HG02981 (cell line): ENCODE results near the gene KRT83.

Source experiments
- ATAC-seq: cut with Tn5 transposase; IDR thresholded peaks from one replicate; pipeline ENCODE4 v1.9.1; 2021; ENCODE audit warnings: mild to moderate bottlenecking, moderate library complexity; ENCODE audit not compliant: unreplicated experiment

The KRT83 gene

GRCh38 chr12:52320784-52321400, at the start of gene KRT83:
KRT83 (minus strand) TSS chr12:52321398; CDS start chr12:52321335, 63 bp downstream.
- no peak for ATAC-seq

- ATAC-seq, result no peak
These were observed 48.6 kb upstream of the KRT83 start for GRCh38 chr12:52369809-52370208.

- ATAC-seq, result no peak
These were observed 48.0 kb upstream of the KRT83 start for GRCh38 chr12:52369211-52369610.

DNA sequence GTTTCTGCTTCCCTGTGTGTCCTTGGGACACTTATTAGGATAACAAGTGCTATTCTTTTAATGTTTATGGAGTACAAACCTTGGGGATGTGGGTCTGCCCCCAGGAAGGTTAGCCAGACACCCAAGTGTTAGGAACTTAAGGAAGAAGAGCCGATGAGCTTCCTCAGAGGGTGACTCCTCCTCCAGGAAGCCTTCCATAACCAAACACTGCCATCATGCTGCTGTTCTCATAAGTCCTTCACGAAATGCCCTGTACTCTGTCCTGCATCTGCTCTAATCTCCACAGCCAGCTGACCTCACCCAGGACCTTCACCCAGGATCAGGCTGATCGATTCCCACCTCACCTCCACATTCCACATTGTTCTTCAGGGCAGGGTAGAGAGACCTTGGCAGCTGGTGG, 47.3 kb upstream of the KRT83 start:
- no peak for ATAC-seq

GRCh38 chr12:52367876-52368275, 46.7 kb upstream of the KRT83 start:
- no peak for ATAC-seq

DNA sequence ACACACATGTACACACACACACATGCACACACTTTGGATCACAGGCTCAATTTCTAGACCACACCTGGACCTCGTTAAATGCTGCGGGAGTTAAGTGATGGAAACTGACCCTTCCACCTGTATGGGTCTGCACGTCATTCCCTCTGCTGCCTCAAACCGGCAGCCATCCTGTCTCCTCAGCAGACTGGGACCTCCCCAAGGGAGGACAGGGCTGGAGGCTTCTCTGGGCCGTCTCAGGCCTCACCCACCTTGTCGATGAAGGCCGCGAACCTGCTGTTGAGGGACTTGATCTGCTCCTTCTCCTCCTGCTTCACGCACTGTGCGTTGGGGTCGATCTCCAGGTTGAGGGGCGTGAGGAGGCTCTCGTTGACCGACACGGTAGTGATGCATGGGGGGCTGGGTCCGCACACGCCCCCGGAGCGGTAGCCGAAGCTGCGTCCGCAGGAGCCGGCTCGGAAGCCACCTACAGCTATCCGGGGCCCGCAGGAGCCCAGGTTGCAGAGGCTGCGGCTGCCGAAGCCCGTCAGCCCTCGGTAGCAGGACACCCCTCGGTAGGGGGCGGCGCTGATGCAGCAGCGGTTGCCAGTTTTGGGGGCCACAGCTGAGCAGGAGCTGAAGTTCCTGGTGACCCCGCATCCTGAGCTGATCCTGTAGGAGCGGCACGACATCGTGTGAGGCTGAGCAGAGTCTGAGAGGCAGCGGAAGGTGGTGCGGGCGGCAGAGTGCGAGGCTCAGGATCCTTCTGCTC, 45.7 kb upstream of the KRT83 start, which contains the start of gene KRT85:
Gene KRT85 (minus strand): TSS at position 744 of the 748 bp plus-strand sequence. CDS start 76 bp downstream, at position 668.
- ATAC-seq, result no peak

DNA sequence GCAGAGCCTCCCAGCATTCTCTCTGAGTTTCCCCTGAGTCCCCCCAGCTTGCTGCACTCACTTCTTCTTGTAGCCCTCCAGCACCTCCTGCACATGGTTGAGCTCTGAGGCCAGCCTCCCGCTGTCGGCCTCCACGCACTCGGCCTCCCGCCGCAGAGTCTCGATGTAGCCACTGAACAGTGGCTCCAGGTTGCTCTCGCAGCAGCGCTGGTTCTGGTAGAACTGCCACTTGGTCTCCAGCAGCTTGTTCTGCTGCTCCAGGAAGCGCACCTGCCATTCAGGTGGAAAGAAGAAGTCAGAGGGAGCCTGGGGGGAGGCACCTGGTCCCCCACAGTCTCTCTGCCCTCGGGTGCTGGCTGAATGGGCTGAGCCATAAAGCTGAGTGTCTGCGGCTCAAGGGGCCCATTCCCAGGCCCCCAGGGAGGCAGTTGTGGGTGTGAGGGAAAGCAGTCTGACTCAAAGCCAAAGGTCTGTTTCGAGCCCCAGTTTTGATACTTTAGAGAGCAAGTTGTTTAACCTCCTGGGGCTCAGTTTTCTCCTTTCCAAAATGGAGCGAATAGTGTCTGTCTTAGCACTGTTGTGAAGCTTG, 43.8 kb upstream of the KRT83 start:
- no peak for ATAC-seq

GRCh38 chr12:52364061-52364460, 42.9 kb upstream of the KRT83 start:
- ATAC-seq, result no peak

DNA sequence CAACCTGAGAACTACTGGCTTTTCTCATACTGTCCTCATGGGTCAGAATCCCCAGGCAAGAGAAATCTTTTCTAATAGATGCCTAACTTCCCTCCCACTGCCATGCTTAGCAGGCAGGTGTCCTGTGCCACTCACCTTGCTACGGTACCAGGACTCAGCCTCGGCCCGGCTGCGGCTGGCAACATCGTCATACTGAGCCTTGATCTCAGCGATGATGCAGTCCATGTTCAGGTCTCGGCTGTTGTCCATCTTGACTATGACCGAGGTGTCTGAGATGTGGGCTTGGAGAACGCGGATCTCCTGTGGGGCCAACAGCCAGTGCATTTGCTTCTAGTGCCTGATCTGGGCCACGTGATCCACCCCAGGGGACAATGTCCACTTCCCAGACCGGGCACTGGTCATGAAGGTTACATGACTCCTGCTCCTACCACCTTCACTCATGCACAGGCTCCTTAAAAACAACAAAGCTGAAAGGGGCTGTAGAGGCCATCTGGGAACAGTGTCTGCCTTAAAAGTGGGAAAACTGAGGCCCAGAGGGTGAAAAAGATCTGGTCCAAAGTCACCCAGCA, 42.0 kb upstream of the KRT83 start:
- ATAC-seq, result no peak

- ATAC-seq, result no peak
These were observed 41.0 kb upstream of the KRT83 start for GRCh38 chr12:52362118-52362726.

GRCh38 chr12:52361553-52361952, 40.4 kb upstream of the KRT83 start:
- ATAC-seq, result no peak

- no peak for ATAC-seq
These were observed 39.6 kb upstream of the KRT83 start for GRCh38 chr12:52360663-52361271.

DNA sequence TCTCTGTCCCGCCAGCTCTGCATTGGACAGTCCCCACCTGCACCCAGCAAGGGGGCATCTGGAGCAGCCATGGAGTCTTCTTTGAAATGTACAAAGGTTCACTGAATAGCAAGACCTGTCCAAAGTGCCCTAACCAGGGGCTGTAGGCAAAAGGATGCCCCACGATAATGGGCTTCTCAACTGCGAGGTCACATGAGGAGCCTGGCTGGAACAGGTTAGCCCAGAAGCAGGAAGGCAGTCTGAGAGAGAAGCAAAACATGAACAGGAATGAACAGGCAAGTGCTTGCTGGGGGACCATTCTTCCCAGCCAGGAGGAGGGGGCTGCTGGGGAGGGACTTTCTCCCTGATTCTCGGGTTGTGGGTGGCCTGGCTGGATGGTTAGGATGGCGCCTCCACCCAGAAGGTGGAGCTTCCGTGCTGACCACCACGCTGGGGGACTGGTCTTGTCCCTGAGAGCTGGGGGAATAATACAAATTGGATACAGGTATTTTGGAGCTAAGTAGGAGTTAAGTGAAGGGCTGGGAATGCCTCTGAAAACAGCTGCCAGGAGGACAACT, 39.0 kb upstream of the KRT83 start:
- ATAC-seq, result no peak

- ATAC-seq, result no peak
These were observed 38.4 kb upstream of the KRT83 start for GRCh38 chr12:52359621-52360061.

- ATAC-seq, result peak; percentile 96
These were observed 37.6 kb upstream of the KRT83 start for GRCh38 chr12:52358575-52359350.

DNA sequence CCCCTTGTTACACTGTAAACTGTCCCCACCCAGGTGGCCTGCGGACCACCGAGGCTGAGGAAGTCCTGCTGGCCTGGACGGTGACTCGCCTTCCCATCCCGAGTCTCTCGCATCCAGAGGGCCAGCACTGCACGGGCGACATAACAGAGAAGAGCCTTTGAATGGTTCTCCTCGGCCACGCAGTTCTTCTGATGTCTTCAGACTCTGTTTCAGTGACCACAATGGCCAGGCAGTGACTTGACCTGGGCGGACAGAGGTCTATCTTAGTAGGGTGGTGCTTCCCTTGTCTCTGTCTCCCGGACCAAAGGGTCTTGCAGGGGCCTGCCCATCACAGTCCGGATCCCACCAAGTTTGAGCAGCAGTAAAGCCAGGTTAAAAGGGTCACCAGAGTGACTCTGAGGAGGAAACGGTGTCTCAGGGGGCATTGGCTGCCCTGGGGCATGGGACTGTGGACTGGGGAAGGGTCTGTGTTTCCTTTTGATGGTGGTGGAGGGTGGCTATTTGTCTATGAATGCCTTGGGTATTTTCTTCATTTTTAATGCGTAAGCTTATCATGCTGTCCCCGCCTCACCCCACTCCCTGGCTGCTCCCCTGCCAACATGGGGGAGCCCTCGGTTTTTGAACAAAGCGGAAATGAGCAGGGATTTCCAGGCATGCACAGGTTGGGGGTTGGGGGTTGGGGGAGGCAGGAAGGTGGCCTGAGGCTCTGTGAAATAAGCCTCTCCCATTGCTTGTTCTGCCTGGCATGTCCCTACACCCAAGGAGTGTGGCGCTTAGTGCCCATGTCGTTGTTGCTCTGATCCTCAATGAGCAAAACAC, 35.8 kb upstream of the KRT83 start:
- ATAC-seq, result no peak

- no peak for ATAC-seq
These were observed 35.0 kb upstream of the KRT83 start for GRCh38 chr12:52356031-52356761.

GRCh38 chr12:52355176-52355575, 34.0 kb upstream of the KRT83 start:
- ATAC-seq, result no peak
